Measurements from ENCODE around the gene MAGEH1. TPM values are rescaled to one million over a fixed set of nuclear protein-coding genes. Genes with fewer than 3 reads are reported as not detected.
A peak's percentile ranks its signal among the peaks of the same experiment; 100 is the strongest.
"Not testable (repeated sequence)": the region's sequence is repeated elsewhere in the genome, so short reads cannot be mapped to it uniquely, and the experiment has no call there.

The MAGEH1 gene
- total RNA-seq (10 to 100 TPM; 32.3 to 37.2 TPM), polyA plus RNA-seq (10 to 100 TPM; 29.9 to 51.3 TPM)
- long read RNA-seq, donor 1, transcript MAGEH1-201 (1 exons, 1,462 nt), result major isoform, 114 of 114 reads
- long read RNA-seq, donor 1, partial matches to known transcripts, result 0 of 114 reads
- long read RNA-seq, donor 1, other reads (novel, unspliced or antisense), result 0 of 114 reads
- long read RNA-seq, donor 2, transcript MAGEH1-201 (1 exons, 1,462 nt), result major isoform, 26 of 26 reads
- long read RNA-seq, donor 2, partial matches to known transcripts, result 0 of 26 reads
- long read RNA-seq, donor 2, other reads (novel, unspliced or antisense), result 0 of 26 reads

GRCh38 chrX:55451990-55452832, at the start of gene MAGEH1:
TSS of gene MAGEH1 (plus strand) at chrX:55452127. CDS start at chrX:55452375, 248 bp downstream.
- ATAC-seq (ENCODE audit: low FRiP score) (peak; percentile 93), DNase-seq (peak; percentile 91 to 92)
- Histone ChIP-seq H3K4me3 (ENCODE audit: low read length in 2 of 2) (peak within 1 kb of the TSS; percentile 79 to 97), H3K4me1 (ENCODE audit: control insufficient read depth in 1 of 2, insufficient read depth in 2 of 2, low read length in 2 of 2) (no peaks in the 10 kb centered on the region), H3K27me3 (ENCODE audit: control insufficient read depth in 1 of 2, insufficient read depth in 2 of 2, low read length in 1 of 2) (no peaks in the 10 kb centered on the region), H3K9me3 (ENCODE audit: control insufficient read depth, low read length) (no peaks in the 10 kb centered on the region), H3K36me3 (ENCODE audit: control insufficient read depth in 1 of 2, insufficient read depth in 2 of 2, low read length in 1 of 2) (no peaks in the 10 kb centered on the region), H3K27ac (ENCODE audit: low read depth in 1 of 2, low read length in 2 of 2) (peak within 1 kb of the TSS in 1 of 2 donors; percentile 95)
- intact Hi-C loops (cut with DNase I), result loop anchor here (10.0 kb wide), 3 partner anchors 263 to 1097 kb away; partner anchors contain the start of genes RRAGB (in 2 of the 2) and WNK3 (in 1 of the 2)
- 1 to 29% methylated on average over 43 of the region's 43 CpGs for WGBS, 2 donors

- H3K27ac ChIP-seq (ENCODE audit: low read depth in 1 of 2, low read length in 2 of 2); H3K9me3 ChIP-seq (ENCODE audit: control insufficient read depth, low read length); H3K27me3 ChIP-seq (ENCODE audit: control insufficient read depth in 1 of 2, insufficient read depth in 2 of 2, low read length in 1 of 2); DNase-seq; H3K4me1 ChIP-seq (ENCODE audit: control insufficient read depth in 1 of 2, insufficient read depth in 2 of 2, low read length in 2 of 2); ATAC-seq (ENCODE audit: low FRiP score); intact Hi-C loops (cut with DNase I); H3K36me3 ChIP-seq (ENCODE audit: control insufficient read depth in 1 of 2, insufficient read depth in 2 of 2, low read length in 1 of 2); H3K4me3 ChIP-seq (ENCODE audit: low read length in 2 of 2): not testable (repeated sequence)
- 66 to 75% methylated on average over 4 of the region's 4 CpGs for WGBS, 2 donors
These were observed 24.8 kb upstream of the MAGEH1 start for GRCh38 chrX:55427079-55427478.

GRCh38 chrX:55443468-55443867, 8.5 kb upstream of the MAGEH1 start:
- H3K9me3 ChIP-seq (ENCODE audit: control insufficient read depth, low read length); H3K27me3 ChIP-seq (ENCODE audit: control insufficient read depth in 1 of 2, insufficient read depth in 2 of 2, low read length in 1 of 2); intact Hi-C loops (cut with DNase I); H3K4me1 ChIP-seq (ENCODE audit: control insufficient read depth in 1 of 2, insufficient read depth in 2 of 2, low read length in 2 of 2); H3K4me3 ChIP-seq (ENCODE audit: low read length in 2 of 2); H3K36me3 ChIP-seq (ENCODE audit: control insufficient read depth in 1 of 2, insufficient read depth in 2 of 2, low read length in 1 of 2); DNase-seq; H3K27ac ChIP-seq (ENCODE audit: low read depth in 1 of 2, low read length in 2 of 2); ATAC-seq (ENCODE audit: low FRiP score): not testable (repeated sequence)
- 63 to 72% methylated on average over 5 of the region's 5 CpGs for WGBS, 2 donors

- intact Hi-C loops (cut with DNase I), result loop anchor here (10.0 kb wide), 3 partner anchors 265 to 1095 kb away; partner anchors contain the start of genes RRAGB (in 2 of the 2) and WNK3 (in 1 of the 2)
- 21 to 22% methylated on average over 5 of the region's 5 CpGs for WGBS, 2 donors
- DNase-seq, result no peak
These were observed 1.7 kb upstream of the MAGEH1 start for GRCh38 chrX:55450259-55450658.

GRCh38 chrX:55451141-55451540, 786 bp upstream of the MAGEH1 start:
- Histone ChIP-seq H3K4me3 (ENCODE audit: low read length in 2 of 2) (peak overlapping the region; percentile 42 to 43), H3K36me3 (ENCODE audit: control insufficient read depth in 1 of 2, insufficient read depth in 2 of 2, low read length in 1 of 2) (no peaks in the 10 kb centered on the region), H3K9me3 (ENCODE audit: control insufficient read depth, low read length) (no peaks in the 10 kb centered on the region), H3K27me3 (ENCODE audit: control insufficient read depth in 1 of 2, insufficient read depth in 2 of 2, low read length in 1 of 2) (no peaks in the 10 kb centered on the region), H3K4me1 (ENCODE audit: control insufficient read depth in 1 of 2, insufficient read depth in 2 of 2, low read length in 2 of 2) (no peaks in the 10 kb centered on the region), H3K27ac (ENCODE audit: low read depth in 1 of 2, low read length in 2 of 2) (no peak overlapping the region)
- intact Hi-C loops (cut with DNase I), result loop anchor here (10.0 kb wide), 3 partner anchors 264 to 1096 kb away; partner anchors contain the start of genes RRAGB (in 2 of the 2) and WNK3 (in 1 of the 2)
- no peak for ATAC-seq (ENCODE audit: low FRiP score)
- 8 to 44% methylated on average over 2 of the region's 2 CpGs for WGBS, 2 donors
- no peak for DNase-seq

More at GRCh38 chrX:55450259-55450658, 1.7 kb upstream of the MAGEH1 start:
- Histone ChIP-seq H3K4me1 (ENCODE audit: control insufficient read depth in 1 of 2, insufficient read depth in 2 of 2, low read length in 2 of 2) (no peaks in the 10 kb centered on the region), H3K9me3 (ENCODE audit: control insufficient read depth, low read length) (no peaks in the 10 kb centered on the region), H3K36me3 (ENCODE audit: control insufficient read depth in 1 of 2, insufficient read depth in 2 of 2, low read length in 1 of 2) (no peaks in the 10 kb centered on the region), H3K27me3 (ENCODE audit: control insufficient read depth in 1 of 2, insufficient read depth in 2 of 2, low read length in 1 of 2) (no peaks in the 10 kb centered on the region), H3K27ac (ENCODE audit: low read depth in 1 of 2, low read length in 2 of 2) (no peak overlapping the region), H3K4me3 (ENCODE audit: low read length in 2 of 2) (no peak overlapping the region)
- ATAC-seq (ENCODE audit: low FRiP score), result no peak

- Histone ChIP-seq H3K27ac (ENCODE audit: low read depth in 1 of 2, low read length in 2 of 2) (peak overlapping the region in 1 of 2 donors; percentile 26), H3K9me3 (ENCODE audit: control insufficient read depth, low read length) (no peaks in the 10 kb centered on the region), H3K36me3 (ENCODE audit: control insufficient read depth in 1 of 2, insufficient read depth in 2 of 2, low read length in 1 of 2) (no peaks in the 10 kb centered on the region), H3K4me1 (ENCODE audit: control insufficient read depth in 1 of 2, insufficient read depth in 2 of 2, low read length in 2 of 2) (no peaks in the 10 kb centered on the region), H3K4me3 (ENCODE audit: low read length in 2 of 2) (peak overlapping the region; percentile 42 to 43), H3K27me3 (ENCODE audit: control insufficient read depth in 1 of 2, insufficient read depth in 2 of 2, low read length in 1 of 2) (no peaks in the 10 kb centered on the region)
- DNase-seq (no peak), ATAC-seq (ENCODE audit: low FRiP score) (peak; percentile 76)
- intact Hi-C loops (cut with DNase I), result loop anchor here (10.0 kb wide), 3 partner anchors 263 to 1097 kb away; partner anchors contain the start of genes RRAGB (in 2 of the 2) and WNK3 (in 1 of the 2)
- WGBS, 2 donors, result 0 to 37% methylated on average over 11 of the region's 11 CpGs
These were observed 319 bp upstream of the MAGEH1 start for GRCh38 chrX:55451626-55451989.

- H3K36me3 ChIP-seq (ENCODE audit: control insufficient read depth in 1 of 2, insufficient read depth in 2 of 2, low read length in 1 of 2), result no peaks in the 10 kb centered on the region
- no peaks in the 10 kb centered on the region for H3K9me3 ChIP-seq (ENCODE audit: control insufficient read depth, low read length)
- 0 to 35% methylated on average over 9 of the region's 9 CpGs for WGBS, 2 donors
- H3K27ac ChIP-seq (ENCODE audit: low read depth in 1 of 2, low read length in 2 of 2), result peak overlapping the region in 1 of 2 donors; percentile 95
- intact Hi-C loops (cut with DNase I), result loop anchor here (10.0 kb wide), 3 partner anchors 262 to 1098 kb away; partner anchors contain the start of genes RRAGB (in 2 of the 2) and WNK3 (in 1 of the 2)
- no peaks in the 10 kb centered on the region for H3K27me3 ChIP-seq (ENCODE audit: control insufficient read depth in 1 of 2, insufficient read depth in 2 of 2, low read length in 1 of 2)
- ATAC-seq (ENCODE audit: low FRiP score), result peak; percentile 4
- no peaks in the 10 kb centered on the region for H3K4me1 ChIP-seq (ENCODE audit: control insufficient read depth in 1 of 2, insufficient read depth in 2 of 2, low read length in 2 of 2)
- no peak for DNase-seq
- H3K4me3 ChIP-seq (ENCODE audit: low read length in 2 of 2), result peak overlapping the region; percentile 79 to 97
These were observed 852 bp downstream of the MAGEH1 start for GRCh38 chrX:55452833-55453124.

- intact Hi-C loops (cut with DNase I), result loop anchor here (10.0 kb wide), 3 partner anchors 259 to 1101 kb away; partner anchors contain the start of genes RRAGB (in 2 of the 2) and WNK3 (in 1 of the 2)
These were observed 3.8 kb downstream of the MAGEH1 start for GRCh38 chrX:55455708-55456107.

More at GRCh38 chrX:55455708-55456107, 3.8 kb downstream of the MAGEH1 start:
- not testable (repeated sequence) for H3K4me1 ChIP-seq (ENCODE audit: control insufficient read depth in 1 of 2, insufficient read depth in 2 of 2, low read length in 2 of 2); DNase-seq; H3K36me3 ChIP-seq (ENCODE audit: control insufficient read depth in 1 of 2, insufficient read depth in 2 of 2, low read length in 1 of 2); H3K9me3 ChIP-seq (ENCODE audit: control insufficient read depth, low read length); H3K27ac ChIP-seq (ENCODE audit: low read depth in 1 of 2, low read length in 2 of 2); ATAC-seq (ENCODE audit: low FRiP score); H3K4me3 ChIP-seq (ENCODE audit: low read length in 2 of 2); H3K27me3 ChIP-seq (ENCODE audit: control insufficient read depth in 1 of 2, insufficient read depth in 2 of 2, low read length in 1 of 2)
- WGBS, 2 donors, result no CpG with 5 or more reads among the region's 6 CpGs
